CD4-positive, alpha-beta T cell (primary cell): ENCODE measurements around the gene LSG1. TPM values are rescaled to one million over a fixed set of nuclear protein-coding genes. Genes with fewer than 3 reads are reported as not detected.

ENCODE experiments used
- ATAC-seq: fragments of 200-7000 bp; cut with Tn5 transposase; one replicate; pipeline ENCODE4 v1.10.0; 2022; ENCODE audit warnings: mild to moderate bottlenecking; ENCODE audit not compliant: poor library complexity
- CTCF ChIA-PET: fragments of 350-600 bp; sonication (Branson Sonifier 250); formaldehyde crosslinking; loops from one replicate; lab custom pipeline; 2021; ENCODE audit warnings: antibody characterized with exemption, inconsistent platforms; lab: Charles Lee
- POLR2A ChIA-PET: fragments of 350-600 bp; sonication (Branson Sonifier 250); formaldehyde crosslinking; loops from one replicate; lab custom pipeline; 2021; ENCODE audit warnings: antibody characterized with exemption, inconsistent platforms; lab: Charles Lee
- DNase-seq, 14 experiments: peaks; one replicate each; pipeline ENCODE4 v3.0.0-alpha.2; 2013 to 2020; ENCODE audit warnings: mixed read lengths in 2 of 14
- H3K27ac ChIP-seq, 2 donors: one replicate each; pipeline versions ENCODE4 v1.5.1 to v1.7.0; 2013; ENCODE audit warnings: low read length in 2 of 2, low read depth in 1 of 2, mild to moderate bottlenecking in 1 of 2
- H3K27me3 ChIP-seq, 2 experiments: 1 replicate in 1 of 2; 2 replicates in 1 of 2; pipeline versions ENCODE4 v1.6.1 to v1.7.0; 2013; ENCODE audit warnings: low read length in 2 of 2, control low read depth in 1 of 2, mild to moderate bottlenecking in 1 of 2, moderate library complexity in 1 of 2; ENCODE audit not compliant: insufficient read depth in 2 of 2, control insufficient read depth in 1 of 2
- H3K36me3 ChIP-seq: one replicate; pipeline ENCODE4 v1.6.1; 2013; ENCODE audit warnings: low read length, control low read depth; ENCODE audit not compliant: insufficient read depth
- H3K4me1 ChIP-seq: one replicate; pipeline ENCODE4 v1.6.1; 2013; ENCODE audit warnings: low read length, control low read depth; ENCODE audit not compliant: insufficient read depth
- H3K4me3 ChIP-seq: one replicate; pipeline ENCODE4 v1.5.1; 2013; ENCODE audit warnings: mild to moderate bottlenecking, low read length, moderate library complexity
- H3K9me3 ChIP-seq, 2 experiments: 1 replicate in 1 of 2; 2 replicates in 1 of 2; pipeline versions ENCODE4 v1.6.1 to v1.7.0; 2013; ENCODE audit warnings: low read length in 2 of 2, mild to moderate bottlenecking in 2 of 2, control low read depth in 1 of 2, moderate library complexity in 1 of 2; ENCODE audit not compliant: control insufficient read depth in 1 of 2, insufficient read depth in 1 of 2
- H3K27ac Mint-ChIP-seq: one replicate; pipeline ENCODE4 v1.8.0; 2020; ENCODE audit warnings: mixed read lengths
- H3K27me3 Mint-ChIP-seq: one replicate; pipeline ENCODE4 v1.8.0; 2021; ENCODE audit warnings: mixed read lengths
- H3K36me3 Mint-ChIP-seq: one replicate; pipeline ENCODE4 v1.8.0; 2021; ENCODE audit warnings: low read depth, mixed read lengths
- H3K4me1 Mint-ChIP-seq: one replicate; pipeline ENCODE4 v1.8.0; 2021; ENCODE audit warnings: low read depth, mixed read lengths
- H3K4me3 Mint-ChIP-seq: one replicate; pipeline ENCODE4 v1.8.0; 2020; ENCODE audit warnings: mild to moderate bottlenecking, mixed read lengths
- H3K9me3 Mint-ChIP-seq: one replicate; pipeline ENCODE4 v1.8.0; 2020; ENCODE audit warnings: mixed read lengths
- intact Hi-C, 2 experiments: fragments of 100-400 bp; cut with DNase I in 1 of 2; cut with micrococcal nuclease in 1 of 2; formaldehyde crosslinking; loops; one replicate each; pipeline versions ENCODE4 v1.15.1 to v1.9.0; 2023 to 2025; cut with DNase I, micrococcal nuclease
- total RNA-seq, 174 experiments: library from RNA in 2 of 174; stranded (reverse) in 2 of 174; gene quantifications; one replicate each; pipeline ENCODE4 v1.2.3 and lab custom pipeline; 2021 to 2026
- TF ChIP-seq, protein P1 (sequence below): fragments of 200-600 bp; IDR thresholded peaks from one replicate; pipeline ENCODE4 v1.8.0; 2022; ENCODE audit warnings: antibody characterized with exemption, mild to moderate bottlenecking

Gene LSG1
- total RNA-seq, 2 experiments from 2014 or later: 37.9 to 44.6 TPM

DNA sequence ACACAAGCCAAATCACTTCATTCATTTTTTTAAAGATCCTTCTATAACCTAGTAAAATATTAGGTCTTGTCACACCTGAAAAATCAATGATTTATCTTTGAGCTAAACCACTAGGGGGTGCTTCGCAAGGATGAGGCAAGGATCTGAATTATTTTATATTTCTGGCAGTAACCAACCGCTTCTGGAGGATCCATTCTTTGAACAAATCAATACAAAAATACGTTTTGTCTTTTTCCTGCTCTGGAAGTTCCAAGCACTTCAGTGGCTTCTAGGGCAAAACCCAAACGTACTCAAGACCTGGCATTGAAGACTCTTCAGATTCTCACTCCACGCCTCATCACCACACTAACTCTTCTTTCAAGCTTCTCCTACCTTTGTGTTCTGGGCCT is 486 bp downstream of the LSG1 start:
- Histone ChIP-seq H3K36me3 (peaks cover 19% of the 10 kb centered on the region), H3K27ac (peak overlapping the region; percentile 94 to 99), H3K4me1 (peaks cover 18% of the 10 kb centered on the region), H3K4me3 (peak overlapping the region; percentile 83), H3K27me3 (no peaks in the 10 kb centered on the region), H3K9me3 (no peaks in the 10 kb centered on the region)
- H3K27me3 Mint-ChIP-seq: no peaks in the 10 kb centered on the region
- peaks cover 47% of the 10 kb centered on the region for H3K4me1 Mint-ChIP-seq
- ChIA-PET CTCF (interaction anchor here (0.7 to 4.8 kb wide), 15 partner anchors 10 to 1224 kb away, joined by 3 to 60 read pairs (median 4); partner anchors contain the start of genes FAM43A and XXYLT1), POLR2A (interaction anchor here (0.8 to 4.1 kb wide), 15 partner anchors 9 to 879 kb away, joined by 3 to 71 read pairs (median 6); partner anchors contain the start of genes FAM43A, PPP1R2 and XXYLT1)
- peaks cover 53% of the 10 kb centered on the region for H3K36me3 Mint-ChIP-seq
- no peaks in the 10 kb centered on the region for H3K9me3 Mint-ChIP-seq
- intact Hi-C loops: loop anchor here (2.0 to 10.0 kb wide), 3 partner anchors 184 to 873 kb away; partner anchors contain the start of genes ATP13A3 (in 1 of the 2), PPP1R2 (in 1 of the 2) and XXYLT1 (in 1 of the 2)
- ATAC-seq (peak; percentile 21), DNase-seq (peak in 5 of 14 experiments; percentile 9 to 72 (median 66))
- TF ChIP-seq, protein P1, sequence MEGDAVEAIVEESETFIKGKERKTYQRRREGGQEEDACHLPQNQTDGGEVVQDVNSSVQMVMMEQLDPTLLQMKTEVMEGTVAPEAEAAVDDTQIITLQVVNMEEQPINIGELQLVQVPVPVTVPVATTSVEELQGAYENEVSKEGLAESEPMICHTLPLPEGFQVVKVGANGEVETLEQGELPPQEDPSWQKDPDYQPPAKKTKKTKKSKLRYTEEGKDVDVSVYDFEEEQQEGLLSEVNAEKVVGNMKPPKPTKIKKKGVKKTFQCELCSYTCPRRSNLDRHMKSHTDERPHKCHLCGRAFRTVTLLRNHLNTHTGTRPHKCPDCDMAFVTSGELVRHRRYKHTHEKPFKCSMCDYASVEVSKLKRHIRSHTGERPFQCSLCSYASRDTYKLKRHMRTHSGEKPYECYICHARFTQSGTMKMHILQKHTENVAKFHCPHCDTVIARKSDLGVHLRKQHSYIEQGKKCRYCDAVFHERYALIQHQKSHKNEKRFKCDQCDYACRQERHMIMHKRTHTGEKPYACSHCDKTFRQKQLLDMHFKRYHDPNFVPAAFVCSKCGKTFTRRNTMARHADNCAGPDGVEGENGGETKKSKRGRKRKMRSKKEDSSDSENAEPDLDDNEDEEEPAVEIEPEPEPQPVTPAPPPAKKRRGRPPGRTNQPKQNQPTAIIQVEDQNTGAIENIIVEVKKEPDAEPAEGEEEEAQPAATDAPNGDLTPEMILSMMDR: peak; percentile 76
- peak overlapping the region; percentile 99 for H3K4me3 Mint-ChIP-seq
- H3K27ac Mint-ChIP-seq: peak overlapping the region; percentile 99

DNA sequence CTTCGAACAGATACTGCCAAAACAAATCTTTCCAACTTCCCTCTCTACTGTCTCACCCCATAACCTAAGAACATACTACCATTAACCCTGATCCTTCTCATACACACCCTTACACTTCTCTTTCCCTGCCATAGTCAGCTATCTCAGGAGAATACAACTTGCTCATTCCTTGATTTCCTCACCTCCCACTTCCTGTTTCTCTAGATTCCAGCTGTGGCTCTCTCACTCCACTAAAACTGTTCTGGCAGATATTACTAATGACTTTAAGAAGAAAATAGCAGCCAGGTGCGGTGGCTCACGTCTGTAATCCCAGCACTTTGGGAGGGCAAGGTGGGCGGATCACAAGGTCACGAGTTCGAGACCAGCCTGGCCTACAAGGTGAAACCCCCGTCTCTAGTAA is 4.6 kb downstream of the LSG1 start:
- no peak overlapping the region for H3K4me3 ChIP-seq
- Mint-ChIP-seq H3K36me3 (peaks cover 83% of the 10 kb centered on the region), H3K9me3 (no peaks in the 10 kb centered on the region), H3K27ac (no peak overlapping the region), H3K4me1 (peaks cover 36% of the 10 kb centered on the region), H3K4me3 (no peak overlapping the region), H3K27me3 (no peaks in the 10 kb centered on the region)
- ChIA-PET POLR2A (no interaction called here), CTCF (interaction anchor here (1.4 kb wide), 1 partner anchor 15 kb away, joined by 6 read pairs; no protein-coding TSS in a partner anchor)
- no peaks in the 10 kb centered on the region for H3K9me3 ChIP-seq
- TF ChIP-seq, protein P1: no peak
- peaks cover 49% of the 10 kb centered on the region for H3K36me3 ChIP-seq
- no peak overlapping the region for H3K27ac ChIP-seq
- H3K4me1 ChIP-seq: peaks cover 8% of the 10 kb centered on the region
- no peak for ATAC-seq
- intact Hi-C loops: no loop called here
- H3K27me3 ChIP-seq: no peaks in the 10 kb centered on the region
- DNase-seq: no peak

DNA sequence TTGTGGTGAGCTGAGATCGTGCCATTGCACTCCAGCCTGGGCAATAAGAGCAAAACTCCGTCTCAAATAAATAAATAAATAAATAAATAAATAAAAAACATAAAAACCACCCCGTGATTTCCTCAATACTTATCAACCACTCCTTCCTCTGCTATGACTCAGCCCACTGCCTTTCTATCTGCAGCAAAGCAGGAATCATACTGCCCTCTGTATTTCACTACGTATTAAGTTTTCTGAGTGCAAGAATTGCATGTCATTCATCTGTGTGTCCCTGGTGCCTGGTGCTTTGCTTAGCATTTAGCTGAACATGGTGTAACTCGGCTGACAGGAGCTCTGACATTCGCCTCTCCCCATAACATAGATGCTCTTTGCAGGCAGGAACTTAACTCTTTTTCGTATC is 7.1 kb downstream of the LSG1 start:
- DNase-seq (no peak), ATAC-seq (no peak)
- TF ChIP-seq, protein P1: no peak
- no peak overlapping the region for H3K4me3 Mint-ChIP-seq
- H3K9me3 ChIP-seq: no peaks in the 10 kb centered on the region
- H3K4me3 ChIP-seq: no peak overlapping the region
- H3K9me3 Mint-ChIP-seq: no peaks in the 10 kb centered on the region
- H3K27ac Mint-ChIP-seq: no peak overlapping the region
- intact Hi-C loops: no loop called here
- no peaks in the 10 kb centered on the region for H3K27me3 Mint-ChIP-seq
- no peak overlapping the region for H3K27ac ChIP-seq
- peaks cover 89% of the 10 kb centered on the region for H3K36me3 Mint-ChIP-seq
- H3K4me1 ChIP-seq: peaks cover 8% of the 10 kb centered on the region
- H3K36me3 ChIP-seq: peaks cover 70% of the 10 kb centered on the region
- no peaks in the 10 kb centered on the region for H3K27me3 ChIP-seq
- POLR2A ChIA-PET: no interaction called here
- peaks cover 36% of the 10 kb centered on the region for H3K4me1 Mint-ChIP-seq
- CTCF ChIA-PET: no interaction called here
